H1 (cell line): ENCODE measurements around the gene MIOX. TPM values are rescaled to one million over a fixed set of nuclear protein-coding genes. Genes with fewer than 3 reads are reported as not detected.

Source experiments
- CTCF ChIA-PET: fragments of 300-600 bp; sonication (Branson Sonifier 250); formaldehyde crosslinking; loops from one replicate; lab custom pipeline; 2021; ENCODE audit not compliant: partially characterized antibody; lab: Charles Lee
- POLR2A ChIA-PET: fragments of 300-600 bp; sonication (Branson Sonifier 250); formaldehyde crosslinking; loops from one replicate; lab custom pipeline; 2021; ENCODE audit warnings: inconsistent platforms; ENCODE audit not compliant: partially characterized antibody; lab: Charles Lee
- DNase-seq, 2 experiments: peaks; one replicate each; pipeline versions ENCODE4 v3.0.0 to v3.0.0-alpha.2; 2010 to 2022; ENCODE audit warnings: low spot score in 2 of 2, low read depth in 1 of 2, mixed read lengths in 1 of 2
- FAIRE-seq: peaks from 2 replicates; lab custom pipeline; 2011; peaks lifted over from hg19 to GRCh38; lab: Jason Lieb, UNC
- H2AFZ ChIP-seq: 2 replicates; pipeline ENCODE4 v1.8.1; 2012; ENCODE audit warnings: low read length, inconsistent platforms
- H2AK5ac ChIP-seq: 2 replicates; pipeline ENCODE4 v1.6.1; 2013; ENCODE audit warnings: low read depth, low read length
- H2BK120ac ChIP-seq: replicated peaks from 2 replicates; pipeline ENCODE3; 2013; ENCODE audit warnings: low read depth, low read length, inconsistent platforms
- H2BK12ac ChIP-seq: 2 replicates; pipeline ENCODE4 v1.6.1; 2013; ENCODE audit warnings: low read depth, low read length
- H2BK15ac ChIP-seq: 2 replicates; pipeline ENCODE4 v1.6.1; 2013; ENCODE audit warnings: low read length
- H2BK20ac ChIP-seq: 2 replicates; pipeline ENCODE4 v1.6.1; 2013; ENCODE audit warnings: low read length
- H2BK5ac ChIP-seq: 2 replicates; pipeline ENCODE4 v1.6.1; 2013; ENCODE audit warnings: low read depth, low read length
- H3K14ac ChIP-seq: 2 replicates; pipeline ENCODE4 v1.6.1; 2013; ENCODE audit warnings: inconsistent platforms; ENCODE audit not compliant: insufficient read length
- H3K18ac ChIP-seq: 2 replicates; pipeline ENCODE4 v1.6.1; 2013; ENCODE audit warnings: low read length; ENCODE audit errors: extremely low read depth
- H3K23ac ChIP-seq: 2 replicates; pipeline ENCODE4 v1.6.1; 2013; ENCODE audit warnings: inconsistent platforms; ENCODE audit not compliant: insufficient read length
- H3K23me2 ChIP-seq: 2 replicates; pipeline ENCODE4 v1.6.1; 2013; ENCODE audit warnings: low read depth, low read length
- H3K27ac ChIP-seq: 2 replicates; pipeline ENCODE4 v1.6.1; 2011; ENCODE audit warnings: low read depth, low read length, inconsistent platforms
- H3K27me3 ChIP-seq, 4 experiments: replicated peaks in 1 of 4; 1 replicate in 1 of 4; 2 replicates in 3 of 4; pipeline versions ENCODE4 v1.6.1 to v1.8.1; 2011 to 2013; ENCODE audit warnings: low read length in 3 of 4, mild to moderate bottlenecking in 3 of 4, inconsistent platforms in 2 of 4, mixed read lengths in 2 of 4, moderate library complexity in 1 of 4; ENCODE audit not compliant: control insufficient read depth in 3 of 4, insufficient read depth in 3 of 4; ENCODE audit errors: extremely low read depth in 1 of 4
- H3K36me3 ChIP-seq, 4 experiments: 2 replicates each; pipeline versions ENCODE4 v1.6.1 to v1.8.1; 2011 to 2013; ENCODE audit warnings: mild to moderate bottlenecking in 4 of 4, low read length in 3 of 4, moderate library complexity in 2 of 4, control low read depth in 1 of 4, inconsistent platforms in 1 of 4; ENCODE audit not compliant: insufficient read depth in 4 of 4, control insufficient read depth in 2 of 4
- H3K4ac ChIP-seq: replicated peaks from 2 replicates; pipeline ENCODE3; 2013; ENCODE audit warnings: low read length, low read depth, mixed read lengths, inconsistent platforms; ENCODE audit not compliant: insufficient read length
- H3K4me1 ChIP-seq, 4 experiments: replicated peaks in 1 of 4; 1 replicate in 1 of 4; 2 replicates in 3 of 4; pipeline versions ENCODE4 v1.6.1 to v1.8.1; 2011 to 2013; ENCODE audit warnings: low read length in 3 of 4, inconsistent platforms in 2 of 4, mixed read lengths in 1 of 4; ENCODE audit not compliant: insufficient read depth in 4 of 4, control insufficient read depth in 3 of 4
- H3K4me2 ChIP-seq, 2 experiments: 2 replicates each; pipeline versions ENCODE4 v1.6.1 to v1.8.1; 2011 to 2013; ENCODE audit warnings: low read depth in 2 of 2, low read length in 2 of 2, control low read depth in 1 of 2, inconsistent platforms in 1 of 2, mild to moderate bottlenecking in 1 of 2; ENCODE audit not compliant: insufficient read depth in 1 of 2
- H3K4me3 ChIP-seq, 4 experiments: fragments of 200-600, 300-600 bp in 1 of 4; sonication (generic), shearing (Covaris generic), sonication (Bioruptor Twin) in 1 of 4; 2 replicates each; pipeline versions ENCODE4 v1.5.1 to v1.8.1; 2011 to 2016; ENCODE audit warnings: low read length in 4 of 4, low read depth in 3 of 4, control low read depth in 2 of 4, inconsistent platforms in 2 of 4, mild to moderate bottlenecking in 2 of 4, mixed read lengths in 1 of 4, moderate library complexity in 1 of 4; ENCODE audit not compliant: insufficient read depth in 2 of 4; ENCODE audit errors: extremely low read depth in 1 of 4
- H3K56ac ChIP-seq: replicated peaks from 2 replicates; pipeline ENCODE3; 2013; ENCODE audit warnings: low read depth, mild to moderate bottlenecking, mixed read lengths, low read length, inconsistent platforms; ENCODE audit not compliant: insufficient read length
- H3K79me1 ChIP-seq: 2 replicates; pipeline ENCODE4 v1.6.1; 2013; ENCODE audit warnings: low read depth, low read length, control low read depth
- H3K79me2 ChIP-seq, 2 experiments: 2 replicates each; pipeline versions ENCODE4 v1.6.1 to v1.8.1; 2012 to 2013; ENCODE audit warnings: low read length in 2 of 2, mild to moderate bottlenecking in 2 of 2, inconsistent platforms in 1 of 2; ENCODE audit not compliant: insufficient read depth in 2 of 2, control insufficient read depth in 1 of 2
- H3K9ac ChIP-seq, 4 experiments: replicated peaks in 1 of 4; 1 replicate in 1 of 4; 2 replicates in 3 of 4; pipeline versions ENCODE4 v1.6.1 to v1.8.1; 2011 to 2013; ENCODE audit warnings: low read depth in 3 of 4, low read length in 3 of 4, control low read depth in 2 of 4, mild to moderate bottlenecking in 2 of 4, moderate library complexity in 2 of 4, inconsistent platforms in 1 of 4; ENCODE audit errors: extremely low read depth in 1 of 4
- H3K9me3 ChIP-seq, 2 experiments: 2 replicates each; pipeline versions ENCODE4 v1.6.1 to v1.8.1; 2012 to 2013; ENCODE audit warnings: mild to moderate bottlenecking in 2 of 2, moderate library complexity in 2 of 2, control low read depth in 1 of 2, inconsistent platforms in 1 of 2, low read depth in 1 of 2, low read length in 1 of 2, mixed read lengths in 1 of 2; ENCODE audit not compliant: insufficient read depth in 2 of 2
- H4K20me1 ChIP-seq, 2 experiments: replicated peaks in 1 of 2; 2 replicates each; pipeline versions ENCODE3 to v1.8.1; 2011 to 2013; ENCODE audit warnings: inconsistent platforms in 2 of 2, low read length in 2 of 2, mild to moderate bottlenecking in 1 of 2; ENCODE audit not compliant: insufficient read depth in 2 of 2, control insufficient read depth in 1 of 2
- H4K5ac ChIP-seq: 2 replicates; pipeline ENCODE4 v1.6.1; 2013; ENCODE audit warnings: low read length, low read depth, mixed read lengths, inconsistent platforms; ENCODE audit not compliant: insufficient read length
- H4K8ac ChIP-seq: 2 replicates; pipeline ENCODE4 v1.8.0; 2013; ENCODE audit warnings: mild to moderate bottlenecking, moderate library complexity, low read length, inconsistent platforms; ENCODE audit not compliant: insufficient read depth; ENCODE audit errors: extremely low read depth
- H4K91ac ChIP-seq: replicated peaks from 2 replicates; pipeline ENCODE3; 2013; ENCODE audit warnings: low read length, mixed read lengths, inconsistent platforms; ENCODE audit not compliant: insufficient read length
- FOSL1 ChIP-seq: IDR thresholded peaks from 2 replicates; pipeline ENCODE4 v1.6.1; 2011; ENCODE audit warnings: mild to moderate bottlenecking, low read depth, low read length, moderate library complexity; ENCODE audit not compliant: insufficient read depth
- HDAC2 ChIP-seq, 2 experiments: fragments of 300-600 bp in 1 of 2; sonication (generic) in 1 of 2; IDR thresholded peaks; 2 replicates each; pipeline ENCODE4 v1.6.1; 2011 to 2012; ENCODE audit warnings: low read depth in 2 of 2, low read length in 2 of 2, mild to moderate bottlenecking in 2 of 2, moderate library complexity in 2 of 2, borderline replicate concordance in 1 of 2, inconsistent platforms in 1 of 2
- MAFK ChIP-seq: IDR thresholded peaks from 2 replicates; pipeline ENCODE4 v1.6.1; 2012; ENCODE audit warnings: low read depth, mild to moderate bottlenecking, improper control_type of control experiment, low read length
- TAF7 ChIP-seq: optimal IDR thresholded peaks from 2 replicates; pipeline ENCODE3; 2011; ENCODE audit warnings: low read depth, mild to moderate bottlenecking, inconsistent platforms, low read length, moderate library complexity, borderline replicate concordance
- WGBS, 2 experiments: shearing (Covaris generic) in 1 of 2; methylation state at CpG; one replicate each; pipeline versions ENCODE4 v1.1.6 to v1.1.7; 2013 to 2015; ENCODE audit warnings: low lambda C conversion rate in 2 of 2, mixed read lengths in 2 of 2, inconsistent platforms in 1 of 2, low coverage in 1 of 2, missing lambda C conversion rate in 1 of 2; ENCODE audit not compliant: insufficient replicate concordance in 2 of 2, insufficient coverage in 1 of 2, insufficient read length in 1 of 2; ENCODE audit errors: extremely low coverage in 1 of 2, missing lambda C conversion rate in 1 of 2; 5-methylcytosine and 5-hydroxymethylcytosine counted together
- polyA plus RNA-seq, 7 experiments: library from polyadenylated mRNA; depleted of rRNA in 3 of 7; stranded (reverse) in 5 of 7; unstranded in 2 of 7; fragments of >200 nt in 5 of 7; fragments of 200-250 nt in 2 of 7; gene quantifications; 1 replicate in 5 of 7; 2 replicates in 1 of 7; 4 replicates in 1 of 7; pipeline versions ENCODE4 v1.2.1 to v1.2.3, GENCODE V29; 2011 to 2013; ENCODE audit warnings: missing spikeins in 2 of 7, mixed read lengths in 2 of 7
- total RNA-seq: library from RNA; stranded (reverse); fragmentation: NEBNext Ultra II Directional; extraction: Animal tissue kit (Norgen Biotek cat#: 25700); gene quantifications from 2 replicates; pipeline ENCODE4 v1.2.1, GENCODE V29; 2021

The MIOX gene
- total and polyA plus RNA-seq, 2 of the 8 experiments (the other 6 are each of a cell fraction or from before 2014, with no cell fraction given): 0.30 to 0.32 TPM

GRCh38 chr22:50465066-50465930 is 21.4 kb upstream of the MIOX start:
- Histone ChIP-seq H2BK20ac (no peak overlapping the region), H3K27me3 (no peaks in the 10 kb centered on the region), H3K23ac (no peak overlapping the region), H4K5ac (no peak overlapping the region), H2AFZ (no peak overlapping the region), H3K4ac (no peak overlapping the region), H3K4me1 (peaks cover 0 to 8% (median 5%) of the 10 kb centered on the region in 4 experiments; a peak in 6 of 7 replicates), H3K4me2 (no peak overlapping the region), H3K79me1 (peaks cover 13% of the 10 kb centered on the region)
- no peak for DNase-seq
- no peak for TF ChIP-seq HDAC2 (IDR thresholded peaks at IDR 0.05; ENCODE audit: borderline replicate concordance in 1 of 2, low read depth in 2 of 2, low read length in 2 of 2)
- TF ChIP-seq TAF7: no peak
- TF ChIP-seq MAFK: no peak
- no peak for TF ChIP-seq FOSL1
- TF ChIP-seq, all 59 proteins: peak for 0
- 97% methylated on average over 21 of the region's 30 CpGs; no CpG with 5 or more reads in 1 of the 2 experiments for WGBS, 2 experiments
- CTCF ChIA-PET: interaction anchor here (0.6 to 9.1 kb wide), 7 partner anchors 8 to 235 kb away, joined by 3 to 60 read pairs (median 3); no protein-coding TSS in a partner anchor
- H2AK5ac ChIP-seq: no peak overlapping the region
- no peak overlapping the region for H4K8ac ChIP-seq
- no peak overlapping the region for H2BK15ac ChIP-seq
- peaks cover 23 to 69% (median 51%) of the 10 kb centered on the region in 4 experiments for H3K36me3 ChIP-seq
- no peaks in the 10 kb centered on the region; the same call in 1 of the 2 replicates for H3K23me2 ChIP-seq
- no peak overlapping the region for H3K4me3 ChIP-seq
- H2BK5ac ChIP-seq: no peak overlapping the region; the same call in 1 of the 2 replicates
- POLR2A ChIA-PET: interaction anchor here (1.1 kb wide), 1 partner anchor 17 kb away, joined by 4 read pairs; the partner anchor contains the start of gene ADM2
- H3K18ac ChIP-seq: no peak overlapping the region
- H4K20me1 ChIP-seq: peaks cover 13 to 38% of the 10 kb centered on the region in 2 experiments
- no peak overlapping the region for H2BK120ac ChIP-seq
- no peak overlapping the region for H3K27ac ChIP-seq
- no peak overlapping the region for H2BK12ac ChIP-seq
- H3K79me2 ChIP-seq: peaks cover 0 to 19% of the 10 kb centered on the region in 2 experiments; a peak in 2 of 4 replicates
- FAIRE-seq: no peak
- no peak overlapping the region for H4K91ac ChIP-seq
- no peak overlapping the region for H3K56ac ChIP-seq
- H3K9ac ChIP-seq: no peak overlapping the region
- no peaks in the 10 kb centered on the region for H3K9me3 ChIP-seq
- H3K14ac ChIP-seq: no peak overlapping the region
